Suprapubic skin (tissue), 4 donors: ENCODE data around the gene RHBDD2. TPM values are rescaled to one million over a fixed set of nuclear protein-coding genes. Genes with fewer than 3 reads are reported as not detected.

Source experiments
- DNase-seq, 2 donors: peaks; one replicate each; pipeline ENCODE4 v3.0.0-alpha.2; 2019; ENCODE audit warnings: low spot score in 2 of 2
- H3K27ac ChIP-seq: fragments of 200-600 bp; sonication (generic); one replicate; pipeline ENCODE4 v1.5.1; 2019
- H3K27me3 ChIP-seq: fragments of 200-600 bp; sonication (generic); one replicate; pipeline ENCODE4 v1.5.1; 2019
- H3K36me3 ChIP-seq: fragments of 200-600 bp; sonication (generic); one replicate; pipeline ENCODE4 v1.5.1; 2019
- H3K4me1 ChIP-seq: fragments of 200-600 bp; sonication (generic); one replicate; pipeline ENCODE4 v1.5.1; 2019
- H3K4me3 ChIP-seq: fragments of 200-600 bp; sonication (generic); one replicate; pipeline ENCODE4 v1.5.1; 2019; ENCODE audit warnings: mild to moderate bottlenecking
- H3K9me3 ChIP-seq: fragments of 200-600 bp; sonication (generic); one replicate; pipeline ENCODE4 v1.5.1; 2019
- EP300 ChIP-seq: sonication (generic); formaldehyde crosslinking; IDR thresholded peaks from one replicate; pipeline ENCODE4 v1.6.1; 2017; ENCODE audit warnings: antibody characterized with exemption
- POLR2A ChIP-seq, 2 donors: fragments of 450-650 bp; IDR thresholded peaks; one replicate each; pipeline ENCODE4 v1.6.1; 2017; ENCODE audit warnings: antibody characterized with exemption in 2 of 2, mild to moderate bottlenecking in 2 of 2, moderate library complexity in 2 of 2
- POLR2AphosphoS5 ChIP-seq, 3 donors: sonication (generic); formaldehyde crosslinking; IDR thresholded peaks; one replicate each; pipeline ENCODE4 v1.6.1; 2017; ENCODE audit warnings: antibody characterized with exemption in 3 of 3
- whole genome bisulfite sequencing: methylation state at CpG from one replicate; pipeline ENCODE4 v1.1.5; 2018; 5-methylcytosine and 5-hydroxymethylcytosine counted together
- total RNA-seq, 4 donors: library from RNA; depleted of rRNA; stranded (reverse); fragments of >200 nt; gene quantifications; one replicate each; pipeline ENCODE4 v1.1.0, GENCODE V29; 2016
- TF ChIP-seq, protein P1 (sequence below), 2 donors: fragments of 200-600 bp in 1 of 2; fragments of 450-650 bp in 1 of 2; sonication (generic) in 1 of 2; IDR thresholded peaks; one replicate each; pipeline ENCODE4 v1.5.1; 2016 to 2019; ENCODE audit warnings: antibody characterized with exemption in 2 of 2, mild to moderate bottlenecking in 1 of 2, moderate library complexity in 1 of 2

RHBDD2 gene
- total RNA-seq, 4 donors from 2014 or later = 28.3 to 63.1 (median 49.8) TPM

DNA sequence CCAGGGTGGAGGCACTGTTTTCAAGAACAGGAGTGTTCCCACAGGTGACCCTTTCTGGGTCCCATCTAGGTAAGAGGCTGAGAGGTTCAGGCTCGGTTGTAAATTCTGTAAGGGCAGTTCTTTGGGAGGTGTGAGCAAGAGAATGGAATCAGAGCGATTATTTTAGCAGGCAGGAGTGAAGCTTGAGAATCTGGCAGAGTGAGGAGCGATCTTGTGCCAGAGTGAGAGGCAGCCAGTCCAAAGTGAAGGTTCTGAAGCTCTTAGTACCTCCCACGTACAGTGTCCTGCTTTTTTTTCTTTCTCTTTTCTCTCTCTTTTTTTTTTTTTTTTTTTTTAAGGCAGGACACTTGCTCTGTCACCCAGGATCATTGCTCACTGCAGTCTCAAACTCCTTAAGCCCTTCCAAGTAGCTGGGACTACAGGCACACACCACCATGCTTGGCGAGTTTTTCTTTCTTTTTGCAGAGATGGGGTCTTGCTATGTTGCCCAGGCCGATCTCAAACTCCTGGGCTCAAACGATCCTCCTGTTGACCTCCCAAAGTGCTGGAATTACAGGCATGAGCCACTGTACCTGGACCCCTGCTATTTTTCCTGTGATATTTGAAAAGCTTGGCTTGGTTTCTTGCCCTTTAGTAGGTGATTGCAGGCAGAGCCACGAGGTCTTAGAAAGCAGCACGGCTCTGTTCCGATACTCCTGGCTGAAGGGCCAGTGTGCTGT is 47.0 kb downstream of the RHBDD2 start:
- no peak for TF ChIP-seq EP300
- TF ChIP-seq, protein P1, sequence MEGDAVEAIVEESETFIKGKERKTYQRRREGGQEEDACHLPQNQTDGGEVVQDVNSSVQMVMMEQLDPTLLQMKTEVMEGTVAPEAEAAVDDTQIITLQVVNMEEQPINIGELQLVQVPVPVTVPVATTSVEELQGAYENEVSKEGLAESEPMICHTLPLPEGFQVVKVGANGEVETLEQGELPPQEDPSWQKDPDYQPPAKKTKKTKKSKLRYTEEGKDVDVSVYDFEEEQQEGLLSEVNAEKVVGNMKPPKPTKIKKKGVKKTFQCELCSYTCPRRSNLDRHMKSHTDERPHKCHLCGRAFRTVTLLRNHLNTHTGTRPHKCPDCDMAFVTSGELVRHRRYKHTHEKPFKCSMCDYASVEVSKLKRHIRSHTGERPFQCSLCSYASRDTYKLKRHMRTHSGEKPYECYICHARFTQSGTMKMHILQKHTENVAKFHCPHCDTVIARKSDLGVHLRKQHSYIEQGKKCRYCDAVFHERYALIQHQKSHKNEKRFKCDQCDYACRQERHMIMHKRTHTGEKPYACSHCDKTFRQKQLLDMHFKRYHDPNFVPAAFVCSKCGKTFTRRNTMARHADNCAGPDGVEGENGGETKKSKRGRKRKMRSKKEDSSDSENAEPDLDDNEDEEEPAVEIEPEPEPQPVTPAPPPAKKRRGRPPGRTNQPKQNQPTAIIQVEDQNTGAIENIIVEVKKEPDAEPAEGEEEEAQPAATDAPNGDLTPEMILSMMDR (IDR thresholded peaks at IDR 0.05) = no peak
- TF ChIP-seq POLR2AphosphoS5 (IDR thresholded peaks at IDR 0.05) = no peak
- no peak for TF ChIP-seq POLR2A (IDR thresholded peaks at IDR 0.05)
- Histone ChIP-seq H3K4me1 (peaks cover 15% of the 10 kb centered on the region), H3K9me3 (no peaks in the 10 kb centered on the region), H3K27ac (no peak overlapping the region), H3K4me3 (no peak overlapping the region), H3K27me3 (no peaks in the 10 kb centered on the region), H3K36me3 (no peaks in the 10 kb centered on the region)
- 80% methylated on average over 10 of the region's 10 CpGs for WGBS
- DNase-seq = no peak

DNA sequence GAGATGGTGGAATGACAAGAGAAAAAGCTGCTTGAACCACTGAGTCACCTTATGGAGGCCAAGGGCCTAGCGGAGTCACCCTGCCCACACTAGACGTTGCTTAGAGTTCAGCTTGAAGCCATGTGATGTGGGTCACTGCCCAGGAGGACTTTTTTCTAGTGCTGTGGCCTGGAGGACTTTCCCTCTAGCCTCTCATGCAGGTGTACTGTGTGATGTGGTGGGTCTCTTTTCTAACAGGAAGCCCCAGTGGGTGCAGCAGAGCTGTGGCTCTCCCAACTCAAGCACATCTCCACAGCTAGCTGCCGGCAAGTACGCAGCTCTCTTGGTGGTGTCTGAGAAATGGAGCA is 49.7 kb downstream of the RHBDD2 start:
- H3K27me3 ChIP-seq = no peaks in the 10 kb centered on the region
- no peaks in the 10 kb centered on the region for H3K9me3 ChIP-seq
- H3K27ac ChIP-seq = no peak overlapping the region
- H3K4me3 ChIP-seq = no peak overlapping the region
- no peak for TF ChIP-seq POLR2AphosphoS5 (IDR thresholded peaks at IDR 0.05)
- TF ChIP-seq POLR2A (IDR thresholded peaks at IDR 0.05) = no peak
- no peak for TF ChIP-seq EP300
- WGBS = 82% methylated on average over 3 of the region's 4 CpGs
- H3K36me3 ChIP-seq = no peaks in the 10 kb centered on the region
- H3K4me1 ChIP-seq = peaks cover 8% of the 10 kb centered on the region
- no peak for DNase-seq

DNA sequence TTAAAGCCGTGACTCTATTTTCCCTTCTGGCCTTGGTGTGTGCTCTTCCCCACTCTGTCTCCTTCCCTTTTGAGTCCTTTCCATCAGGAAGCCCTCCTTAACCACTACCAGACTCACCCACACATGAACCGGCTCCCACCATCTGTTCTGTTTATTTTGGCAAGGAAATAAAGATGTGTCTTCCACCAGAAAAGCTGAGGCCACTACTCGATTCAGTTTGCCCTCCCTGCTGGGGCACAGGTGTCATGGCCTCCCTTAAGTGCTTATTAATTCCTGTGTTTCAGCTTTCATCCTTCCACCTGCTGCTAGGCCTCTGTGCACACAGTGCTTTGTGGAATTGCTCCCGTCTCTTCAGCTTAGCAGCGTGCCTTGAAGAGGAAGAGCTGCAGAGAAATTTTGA is 52.8 kb downstream of the RHBDD2 start:
- Histone ChIP-seq H3K4me1 (peaks cover 9% of the 10 kb centered on the region), H3K36me3 (no peaks in the 10 kb centered on the region), H3K9me3 (no peaks in the 10 kb centered on the region), H3K27me3 (no peaks in the 10 kb centered on the region), H3K4me3 (no peak overlapping the region), H3K27ac (no peak overlapping the region)
- no peak for DNase-seq
- no peak for TF ChIP-seq POLR2A (IDR thresholded peaks at IDR 0.05)
- TF ChIP-seq POLR2AphosphoS5 (IDR thresholded peaks at IDR 0.05) = no peak
- no peak for TF ChIP-seq EP300
- 74% methylated on average over 5 of the region's 5 CpGs for WGBS

DNA sequence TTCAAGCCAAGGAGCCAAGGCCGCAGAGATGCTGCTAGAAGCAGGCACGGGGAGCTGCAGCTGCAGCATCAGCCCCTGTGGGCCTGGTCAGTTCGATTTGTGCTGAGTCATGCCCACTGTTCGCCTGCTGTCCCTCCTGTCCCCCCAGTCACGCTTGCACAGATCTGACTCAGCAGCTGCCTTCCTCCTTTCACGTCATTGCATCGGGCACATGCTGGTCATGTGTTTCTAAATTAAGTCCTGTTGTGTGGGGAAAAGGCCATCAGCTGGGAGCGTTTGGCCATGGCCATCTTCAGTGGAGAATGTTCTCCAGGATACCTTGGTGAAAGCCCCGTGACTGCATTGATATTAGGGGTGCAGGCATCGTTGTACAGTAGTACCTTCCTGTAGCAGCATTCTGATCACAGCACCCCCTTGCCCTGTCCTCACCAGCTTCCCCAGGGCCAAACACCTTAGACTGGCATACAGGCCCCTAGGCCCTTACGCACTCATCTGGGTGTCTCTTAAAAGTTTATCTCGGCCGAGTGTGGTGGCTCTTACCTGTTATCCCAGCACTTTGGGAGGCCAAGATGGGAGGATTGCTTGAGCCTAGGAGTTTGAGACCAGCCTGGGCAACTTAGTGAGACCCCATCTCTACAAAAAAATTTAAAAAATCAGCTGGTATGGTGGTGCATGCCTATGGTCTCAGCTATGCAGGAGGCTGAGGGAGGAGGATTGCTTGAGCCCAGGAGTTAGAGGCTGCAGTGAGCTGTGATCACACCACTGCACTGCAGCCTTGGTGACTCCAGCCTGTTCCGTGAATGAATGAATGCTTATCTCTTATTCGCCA is 59.3 kb downstream of the RHBDD2 start:
- 75% methylated on average over 15 of the region's 15 CpGs for WGBS
- Histone ChIP-seq H3K27ac (no peak overlapping the region), H3K9me3 (no peaks in the 10 kb centered on the region), H3K36me3 (no peaks in the 10 kb centered on the region), H3K27me3 (no peaks in the 10 kb centered on the region), H3K4me3 (no peak overlapping the region), H3K4me1 (peaks cover 12% of the 10 kb centered on the region)
- TF ChIP-seq POLR2AphosphoS5 (IDR thresholded peaks at IDR 0.05) (peak in 1 of 3 donors; percentile 84), POLR2A (IDR thresholded peaks at IDR 0.05) (no peak)
- peak; percentile 82 to 88 for DNase-seq

Other genes starting within 250 kb of the RHBDD2 start
- gene HIP1, start 140.1 kb upstream of the RHBDD2 start, total RNA-seq = 10 to 100 TPM; 16.0 to 29.4 (median 22.3) TPM
- gene CCL26, start 106.8 kb upstream of the RHBDD2 start, total RNA-seq = not detected
- 1 to 10 TPM in 2 of 4 donors, not detected in 2; 2.6 to 2.7 TPM for gene CCL24, start 65.2 kb upstream of the RHBDD2 start, total RNA-seq
- gene POR, start 36.1 kb downstream of the RHBDD2 start, total RNA-seq = 100 to 1,000 TPM in 1 of 4 donors, 10 to 100 TPM in 3; 85.8 to 112 (median 91.8) TPM
- 10 to 100 TPM; 21.0 to 34.0 (median 22.4) TPM for gene TMEM120A, start 115.6 kb downstream of the RHBDD2 start, total RNA-seq
- gene STYXL1, start 169.0 kb downstream of the RHBDD2 start, total RNA-seq = 10 to 100 TPM in 3 of 4 donors, 1 to 10 TPM in 1; 8.8 to 59.5 (median 41.2) TPM
- gene MDH2, start 169.1 kb downstream of the RHBDD2 start, total RNA-seq = 100 to 1,000 TPM in 3 of 4 donors, 10 to 100 TPM in 1; 99.8 to 127 (median 116) TPM